ENCODE data around the gene GALNT11. TPM values are rescaled to one million over a fixed set of nuclear protein-coding genes. Genes with fewer than 3 reads are reported as not detected.

Gene GALNT11
- total RNA-seq, 1 experiment from 2014 or later, result 24.1 TPM

DNA sequence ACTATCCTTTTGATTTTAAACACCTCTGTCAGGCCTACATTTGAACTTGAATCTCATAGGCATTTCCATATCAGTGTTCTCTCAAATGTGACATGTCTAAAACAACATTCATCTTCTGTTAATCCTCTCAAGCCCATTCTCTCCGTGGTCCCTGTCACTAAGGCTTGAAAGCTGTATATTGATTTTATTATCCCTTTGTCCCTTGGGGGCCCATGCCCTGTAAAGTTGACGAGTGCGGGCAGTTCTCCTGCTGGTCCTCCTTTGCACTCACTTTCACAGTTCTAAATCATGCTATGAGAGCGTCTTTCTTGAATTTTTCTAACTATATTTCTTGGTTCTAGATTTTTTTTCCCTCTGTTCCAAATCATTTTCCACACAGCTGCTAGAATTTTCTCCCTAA is 27.3 kb downstream of the GALNT11 start:
- H2AK5ac ChIP-seq (ENCODE audit: insufficient read length, low read length), result no peak overlapping the region
- H3K56ac ChIP-seq (ENCODE audit: insufficient read length, low read depth, low read length), result no peak overlapping the region
- DNase-seq, result no peak
- no peak overlapping the region for H3K14ac ChIP-seq (ENCODE audit: insufficient read depth, low read length)
- no peak overlapping the region for H2BK20ac ChIP-seq (ENCODE audit: low read depth, low read length, poor library complexity, severe bottlenecking)
- H3K23ac ChIP-seq (ENCODE audit: insufficient read length, low read depth, low read length), result no peak overlapping the region
- H3K9ac ChIP-seq (ENCODE audit: extremely low read depth, insufficient read length, low read length), result no peak overlapping the region
- H3K18ac ChIP-seq (ENCODE audit: insufficient read length, low read depth, low read length), result no peak overlapping the region
- H3T11ph ChIP-seq (ENCODE audit: low read length), result no peak overlapping the region
- no peak overlapping the region for H4K8ac ChIP-seq (replicated peaks; ENCODE audit: insufficient read length, low read depth, low read length)
- no peak overlapping the region for H3K27ac ChIP-seq (ENCODE audit: insufficient read length, low read depth, low read length)
- H3K4me3 Mint-ChIP-seq, result no peak overlapping the region
- no peaks in the 10 kb centered on the region for H3K9me3 ChIP-seq (ENCODE audit: control insufficient read depth, low read depth, low read length)
- WGBS (ENCODE audit: extremely low coverage, insufficient read length, low lambda C conversion rate), result no CpG with 5 or more reads among the region's 4 CpGs
- TF ChIP-seq, protein P1, sequence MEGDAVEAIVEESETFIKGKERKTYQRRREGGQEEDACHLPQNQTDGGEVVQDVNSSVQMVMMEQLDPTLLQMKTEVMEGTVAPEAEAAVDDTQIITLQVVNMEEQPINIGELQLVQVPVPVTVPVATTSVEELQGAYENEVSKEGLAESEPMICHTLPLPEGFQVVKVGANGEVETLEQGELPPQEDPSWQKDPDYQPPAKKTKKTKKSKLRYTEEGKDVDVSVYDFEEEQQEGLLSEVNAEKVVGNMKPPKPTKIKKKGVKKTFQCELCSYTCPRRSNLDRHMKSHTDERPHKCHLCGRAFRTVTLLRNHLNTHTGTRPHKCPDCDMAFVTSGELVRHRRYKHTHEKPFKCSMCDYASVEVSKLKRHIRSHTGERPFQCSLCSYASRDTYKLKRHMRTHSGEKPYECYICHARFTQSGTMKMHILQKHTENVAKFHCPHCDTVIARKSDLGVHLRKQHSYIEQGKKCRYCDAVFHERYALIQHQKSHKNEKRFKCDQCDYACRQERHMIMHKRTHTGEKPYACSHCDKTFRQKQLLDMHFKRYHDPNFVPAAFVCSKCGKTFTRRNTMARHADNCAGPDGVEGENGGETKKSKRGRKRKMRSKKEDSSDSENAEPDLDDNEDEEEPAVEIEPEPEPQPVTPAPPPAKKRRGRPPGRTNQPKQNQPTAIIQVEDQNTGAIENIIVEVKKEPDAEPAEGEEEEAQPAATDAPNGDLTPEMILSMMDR (conservative IDR thresholded peaks at IDR 0.05), result no peak
- no peak overlapping the region for H3K4ac ChIP-seq (ENCODE audit: low read depth, low read length)
- H3K27me3 ChIP-seq (ENCODE audit: insufficient read depth, low read length), result no peaks in the 10 kb centered on the region
- H3K23me2 ChIP-seq (ENCODE audit: insufficient read length, low read depth, low read length, poor library complexity, severe bottlenecking), result no peaks in the 10 kb centered on the region
- no peaks in the 10 kb centered on the region for H3K79me1 ChIP-seq (ENCODE audit: insufficient read depth, low read depth, low read length, poor library complexity, severe bottlenecking)
- peak overlapping the region; percentile 7 for H2BK120ac ChIP-seq (ENCODE audit: low read depth, low read length, poor library complexity, severe bottlenecking)
- peaks cover 6% of the 10 kb centered on the region; the same call in 1 of the 2 replicates for H3K4me1 ChIP-seq (ENCODE audit: insufficient read depth, low read length)
- H3K79me2 ChIP-seq (ENCODE audit: insufficient read depth, low read length), result peaks cover 2% of the 10 kb centered on the region; the same call in 1 of the 2 replicates
- H2BK12ac ChIP-seq (ENCODE audit: insufficient read length, low read depth, low read length), result no peak overlapping the region
- no peaks in the 10 kb centered on the region for H3K27me3 Mint-ChIP-seq (ENCODE audit: low read depth)
- no peak overlapping the region for H3K4me2 ChIP-seq (ENCODE audit: insufficient read depth, insufficient read length, low read length)
- no peaks in the 10 kb centered on the region for H4K20me1 ChIP-seq (ENCODE audit: control insufficient read depth, insufficient read depth, insufficient read length)
- no peak overlapping the region for H2BK5ac ChIP-seq (ENCODE audit: insufficient read length, low read length)
- H3K9me3 Mint-ChIP-seq, result peaks cover 11 to 13% of the 10 kb centered on the region in 2 experiments; a peak in 4 of 5 replicates
- no peak overlapping the region for H2BK15ac ChIP-seq (ENCODE audit: low read depth, low read length)
- no peak overlapping the region for H4K91ac ChIP-seq (ENCODE audit: insufficient read length, low read depth, low read length)
- H3K36me3 Mint-ChIP-seq (ENCODE audit: insufficient read depth in 1 of 3, low read depth in 3 of 3), result peaks cover 11 to 17% (median 13%) of the 10 kb centered on the region in 3 experiments
- H3K4me1 Mint-ChIP-seq, result peaks cover 43 to 46% of the 10 kb centered on the region in 2 experiments
- peak overlapping the region in 2 of 3 experiments; percentile 0 to 5; a peak in 3 of 7 replicates for H3K27ac Mint-ChIP-seq
- no peak overlapping the region for H4K5ac ChIP-seq (ENCODE audit: insufficient read length, low read depth, low read length)
- H2AFZ ChIP-seq (ENCODE audit: low read length), result no peak overlapping the region
